GM21825 (cell line): ENCODE measurements around the gene OR6B1.
"Not testable (repeated sequence)": the region's sequence is repeated elsewhere in the genome, so short reads cannot be mapped to it uniquely, and the experiment has no call there.

Experiments
- ATAC-seq: cut with Tn5 transposase; IDR thresholded peaks from one replicate; pipeline ENCODE4 v1.9.1; 2021; ENCODE audit warnings: mild to moderate bottlenecking, moderate library complexity; ENCODE audit not compliant: unreplicated experiment

Gene OR6B1

DNA sequence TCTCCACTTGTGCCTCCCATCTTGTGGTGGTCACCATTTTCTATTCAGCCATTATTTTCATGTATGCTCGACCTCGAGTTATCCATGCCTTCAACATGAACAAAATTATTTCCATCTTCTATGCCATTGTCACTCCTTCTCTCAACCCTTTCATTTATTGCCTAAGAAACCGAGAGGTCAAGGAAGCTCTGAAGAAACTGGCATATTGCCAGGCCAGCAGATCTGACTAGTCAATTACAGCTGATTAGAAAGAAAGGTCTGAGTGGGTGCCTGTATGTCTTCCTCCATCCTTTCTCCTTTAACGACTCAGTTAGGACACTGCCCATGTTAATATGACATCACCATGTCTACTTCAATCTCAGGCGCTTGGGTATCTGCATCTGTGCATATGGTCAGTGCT lies 4.6 kb downstream of the OR6B1 start:
- no peak for ATAC-seq

DNA sequence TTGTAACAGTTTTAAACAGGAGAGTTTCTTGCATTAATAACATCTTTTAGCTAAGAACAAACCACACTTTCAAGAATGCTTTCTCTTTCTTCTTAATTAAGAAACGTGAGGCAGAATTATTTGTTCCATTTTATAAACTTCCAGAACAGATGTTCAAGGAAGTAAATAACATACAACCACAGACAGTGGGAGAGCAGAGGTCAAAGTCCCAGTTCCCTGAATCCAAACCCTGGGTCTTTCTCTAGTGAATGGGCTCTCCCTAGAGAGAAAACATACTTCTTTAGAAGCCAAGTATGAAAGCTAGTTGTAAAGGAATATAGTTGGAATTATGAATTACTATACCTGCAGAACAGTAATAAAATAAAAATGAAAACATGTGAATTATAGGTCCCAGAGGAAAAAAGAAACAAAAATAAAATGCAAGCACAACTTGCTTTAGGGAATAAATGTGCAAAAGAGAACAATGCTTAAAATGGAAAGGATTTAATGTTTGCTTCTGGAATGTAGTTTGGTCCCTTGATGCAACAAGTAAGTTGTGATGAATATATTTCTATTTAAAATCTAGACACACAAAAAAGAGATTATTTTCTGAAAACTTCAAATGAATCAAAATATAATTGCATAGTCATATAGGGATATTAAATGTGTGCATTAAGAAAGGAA lies 6.0 kb downstream of the OR6B1 start:
- ATAC-seq: no peak

DNA sequence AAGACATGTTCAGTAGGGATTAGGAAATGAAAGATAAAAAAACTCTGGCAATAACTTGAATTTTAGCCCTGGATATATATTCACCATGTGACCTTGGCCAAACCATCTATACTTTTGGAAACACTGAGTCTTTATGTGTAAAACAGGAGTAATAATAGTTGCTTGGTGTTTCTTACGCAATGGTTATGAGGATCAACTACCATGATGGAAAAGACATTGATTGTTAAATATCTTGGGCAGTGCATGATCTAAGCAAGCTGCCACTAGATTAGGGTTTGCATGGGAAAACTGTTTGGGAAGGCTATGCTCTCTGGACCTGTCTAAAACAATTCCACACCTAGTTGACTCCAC lies 6.5 kb downstream of the OR6B1 start:
- ATAC-seq: no peak

DNA sequence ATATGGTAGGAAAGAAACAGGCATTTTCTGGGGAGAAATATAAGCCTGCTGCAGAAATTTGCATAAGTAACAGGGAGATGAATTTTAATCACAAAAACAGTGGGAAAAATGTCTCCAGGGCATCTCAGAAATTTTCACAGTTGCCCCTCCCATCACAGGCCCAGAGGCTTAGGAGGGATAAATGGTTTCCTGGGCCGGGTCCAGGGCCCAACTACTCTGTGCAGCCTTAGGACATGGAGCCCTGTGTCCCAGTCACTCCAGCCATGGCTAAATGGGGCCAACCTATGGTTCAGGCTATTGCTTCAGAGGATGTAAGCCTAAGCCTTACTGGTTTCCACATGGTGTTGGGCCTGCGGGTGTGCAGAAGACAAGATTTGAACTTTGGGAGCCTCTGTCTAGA lies 9.2 kb downstream of the OR6B1 start:
- no peak for ATAC-seq

DNA sequence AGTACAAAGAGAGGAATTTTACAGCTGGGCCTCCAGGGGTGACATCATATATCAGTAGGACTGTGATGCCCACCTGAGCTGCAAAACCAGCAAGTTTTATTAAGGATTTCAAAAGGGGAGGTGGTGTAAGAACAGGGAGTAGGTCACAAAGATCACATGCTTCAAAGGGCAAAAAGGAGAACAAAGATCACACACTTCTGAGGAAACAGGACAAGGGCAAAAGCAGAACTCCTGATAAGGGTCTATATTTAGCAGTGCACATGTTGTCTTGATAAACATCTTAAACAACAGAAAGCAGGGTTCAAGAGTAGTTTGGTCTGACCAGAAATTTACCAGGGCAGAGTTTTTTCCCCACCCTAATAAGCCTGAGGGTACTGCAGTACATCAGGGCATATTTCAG lies 9.9 kb downstream of the OR6B1 start:
- not testable (repeated sequence) for ATAC-seq

DNA sequence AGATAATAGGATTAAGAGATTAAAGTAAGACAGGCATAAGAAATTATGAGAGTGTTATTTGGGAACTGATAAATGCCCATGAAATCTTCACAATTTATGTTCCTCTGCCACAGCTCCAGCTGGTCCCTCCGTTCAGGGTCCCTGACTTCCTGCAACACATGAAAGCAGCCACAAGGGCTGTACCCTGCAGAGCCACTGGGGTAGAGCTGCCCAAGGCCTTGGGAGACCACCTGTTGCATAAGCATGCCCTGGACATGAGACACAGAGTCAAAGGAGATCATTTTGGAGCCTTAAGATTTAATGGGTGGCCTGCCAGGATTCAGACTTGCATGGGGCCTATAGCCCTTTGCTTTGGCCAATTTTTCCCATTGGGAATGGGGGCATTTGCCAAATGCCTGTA lies 10.7 kb downstream of the OR6B1 start:
- not testable (repeated sequence) for ATAC-seq

DNA sequence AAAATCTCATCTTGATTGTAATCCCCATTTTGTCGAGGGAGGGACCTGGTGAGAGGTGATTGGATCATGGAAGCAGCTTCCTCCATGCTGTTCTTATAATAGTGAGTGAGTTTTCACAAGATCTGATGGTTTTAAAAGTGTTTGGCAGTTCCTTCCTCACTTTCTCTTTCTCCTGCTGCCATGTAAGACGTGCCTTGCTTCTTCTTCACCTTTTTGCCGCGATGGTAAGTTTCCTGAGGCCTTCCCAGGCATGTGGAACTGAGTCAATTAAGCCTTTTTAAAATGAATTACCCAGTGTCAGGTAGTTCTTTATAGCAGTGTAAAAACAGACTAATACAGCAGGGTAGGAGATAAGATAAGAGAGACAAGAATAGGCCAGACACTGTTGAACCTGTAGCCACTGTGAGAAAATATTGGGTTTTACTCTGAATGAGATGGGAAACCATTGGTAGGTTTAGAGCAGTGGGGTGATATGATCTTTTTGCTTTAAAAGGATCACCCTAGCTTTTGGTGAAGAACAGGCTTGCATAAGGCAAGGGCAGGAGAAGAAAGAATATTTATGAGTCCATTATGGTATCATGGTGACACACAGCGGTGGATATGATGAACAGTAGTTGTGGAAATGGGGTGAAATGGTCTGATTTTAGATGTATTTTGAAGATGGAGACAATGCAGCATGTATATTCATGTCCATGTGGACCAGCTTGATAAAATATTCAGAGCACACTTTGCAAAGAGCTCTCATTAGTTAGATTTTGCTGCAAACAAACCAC lies 11.5 kb downstream of the OR6B1 start:
- no peak for ATAC-seq

DNA sequence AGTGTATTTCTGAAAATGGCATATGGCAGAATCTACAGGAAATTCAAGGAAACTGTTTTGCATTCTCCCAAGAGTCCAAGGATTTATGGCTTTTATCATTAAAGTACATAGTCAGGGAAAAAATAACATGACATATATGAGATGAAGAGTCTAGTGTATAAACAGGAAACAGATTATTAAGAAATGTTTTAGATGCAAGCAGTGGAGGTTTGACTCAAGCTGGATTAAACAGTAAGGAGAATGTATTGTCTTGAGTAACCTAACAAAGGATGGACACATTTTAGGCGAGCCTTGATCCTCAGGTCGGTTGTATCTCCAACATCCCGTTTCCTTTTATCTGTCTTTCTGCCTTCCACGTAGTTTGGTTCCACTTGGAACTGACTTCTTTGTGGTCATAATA lies 17.9 kb downstream of the OR6B1 start:
- no peak for ATAC-seq

DNA sequence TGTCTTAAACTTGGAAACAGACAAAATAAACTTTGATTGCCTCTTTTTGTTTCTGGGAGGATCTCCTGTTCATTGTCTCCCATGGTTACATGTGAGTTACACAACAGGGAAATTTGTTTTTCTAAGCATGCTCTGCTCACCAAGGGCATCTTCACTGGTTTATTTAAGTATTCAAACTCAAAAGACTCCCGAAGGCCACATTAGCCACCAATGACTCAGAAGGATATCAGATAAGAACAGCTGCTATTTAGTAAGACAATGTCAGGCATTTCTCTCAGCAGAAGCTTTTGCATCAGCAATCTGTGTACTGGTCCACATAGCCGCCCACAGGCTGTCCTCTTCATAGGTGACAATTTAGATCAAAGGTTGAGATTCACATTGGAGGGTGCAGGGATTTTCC lies 19.3 kb downstream of the OR6B1 start:
- no peak for ATAC-seq

DNA sequence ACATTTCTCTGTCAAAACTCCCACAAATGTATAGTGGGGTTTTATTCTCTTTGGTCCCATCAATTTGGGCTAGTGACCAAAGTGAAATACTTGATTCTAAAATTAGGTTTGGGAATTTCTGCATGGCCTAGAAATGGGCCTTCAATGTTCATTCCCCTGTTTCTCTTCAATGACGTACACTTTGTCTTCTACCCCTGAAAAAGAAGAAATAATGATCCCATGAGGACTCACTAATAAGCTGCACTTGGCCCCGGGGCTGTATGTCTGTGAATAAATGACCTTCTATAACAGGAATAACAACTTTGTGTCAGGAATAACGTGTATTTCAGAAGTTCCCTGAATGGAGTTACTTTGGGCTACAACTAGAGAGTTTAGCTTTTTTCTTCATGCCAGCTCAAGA lies 20.2 kb downstream of the OR6B1 start:
- ATAC-seq: no peak

DNA sequence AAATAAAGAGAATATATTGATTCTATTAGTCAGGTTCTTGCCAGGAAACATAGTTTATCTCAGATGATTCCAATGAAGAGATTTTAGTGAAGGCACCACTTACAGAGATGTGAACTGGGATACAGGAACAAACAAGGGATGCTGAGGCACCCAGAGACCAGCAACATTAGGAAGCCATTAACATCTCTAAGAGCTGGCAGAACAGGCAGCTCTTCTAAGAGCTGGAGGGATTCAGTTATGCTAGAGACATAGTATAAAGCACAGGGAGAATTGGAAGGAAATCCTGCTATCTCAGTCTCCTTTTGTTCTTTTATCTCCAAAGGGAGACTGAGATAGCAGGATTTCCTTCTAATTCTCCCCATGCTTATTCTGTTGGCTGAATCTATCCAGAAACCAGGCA lies 22.0 kb downstream of the OR6B1 start:
- ATAC-seq: no peak

DNA sequence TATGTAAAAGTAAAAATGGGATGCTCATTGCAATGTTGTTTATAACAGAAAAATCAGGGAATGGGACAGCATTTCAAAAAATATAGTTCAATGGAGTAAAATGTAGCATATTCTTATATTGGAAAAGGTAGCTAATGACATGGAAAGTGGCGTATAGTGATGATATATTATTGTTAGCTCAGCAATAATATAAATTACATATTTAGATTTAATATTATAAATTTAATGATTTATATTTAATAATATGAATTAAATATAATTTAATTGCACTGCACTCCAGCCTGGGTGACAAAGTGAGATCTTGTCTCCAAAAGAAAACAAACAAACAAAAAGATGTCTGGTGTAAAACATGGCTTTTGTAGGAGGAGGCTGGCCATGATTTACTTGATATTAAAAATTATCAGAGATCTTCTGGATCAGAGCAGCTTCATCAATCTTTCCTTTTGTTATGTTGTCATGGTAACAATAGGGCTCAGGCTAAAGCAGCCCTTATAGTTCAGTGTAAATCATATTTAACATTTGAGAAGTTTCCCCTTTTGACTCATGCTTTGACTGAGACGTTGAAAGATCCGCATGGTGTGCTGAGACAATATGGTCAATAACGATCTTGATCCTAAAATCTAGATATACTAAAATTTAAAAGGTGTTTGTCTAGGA lies 23.2 kb downstream of the OR6B1 start:
- ATAC-seq: no peak

DNA sequence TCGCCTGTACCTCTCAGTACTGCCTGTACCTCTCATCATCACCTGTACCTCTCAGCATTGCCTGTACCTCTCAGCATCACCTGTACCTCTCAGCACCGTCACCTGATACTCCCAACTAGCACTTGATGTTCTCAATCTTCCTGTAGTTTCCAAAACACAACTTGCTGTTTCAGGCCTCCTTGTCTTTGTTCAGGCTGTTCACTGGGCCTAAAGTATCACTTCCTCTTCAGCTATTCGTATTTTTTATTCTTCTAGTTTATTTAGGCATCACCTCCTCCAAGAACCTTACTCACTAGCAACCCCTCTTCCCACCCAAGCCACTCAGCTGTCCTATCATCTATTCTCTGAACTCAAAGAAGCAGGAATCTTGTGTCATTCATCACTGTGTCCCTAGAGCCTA lies 24.1 kb downstream of the OR6B1 start:
- no peak for ATAC-seq

DNA sequence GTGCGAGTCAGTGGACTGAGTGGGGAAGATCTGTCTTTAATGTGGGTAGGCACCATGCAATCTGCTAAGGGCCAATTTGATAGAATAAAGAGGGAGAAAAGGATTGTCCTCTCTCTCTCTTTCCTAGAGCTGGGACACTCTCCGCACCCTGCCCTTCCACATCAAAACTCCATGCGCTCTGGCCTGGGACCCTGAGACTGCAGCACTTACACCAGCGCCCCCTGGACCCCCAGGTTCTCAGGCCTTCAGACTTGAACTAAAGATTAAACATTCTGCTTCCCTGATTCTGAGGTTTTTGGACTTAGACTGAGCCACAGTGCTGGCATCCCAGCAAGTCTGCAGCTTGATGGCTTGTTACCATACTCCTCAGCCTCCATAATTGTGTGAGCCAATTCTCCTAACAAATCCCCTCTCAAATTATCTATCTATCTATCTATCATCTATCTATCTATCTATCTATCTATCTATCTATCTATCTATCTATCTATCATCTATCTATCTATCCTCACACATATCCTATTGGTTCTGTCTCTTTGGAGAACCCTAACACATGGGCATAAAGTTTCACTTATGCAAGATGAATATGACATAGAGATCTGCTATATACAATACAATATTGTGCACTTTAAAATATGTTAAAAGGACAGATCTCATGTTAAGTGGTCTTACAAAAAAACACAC lies 26.2 kb downstream of the OR6B1 start:
- ATAC-seq: no peak

DNA sequence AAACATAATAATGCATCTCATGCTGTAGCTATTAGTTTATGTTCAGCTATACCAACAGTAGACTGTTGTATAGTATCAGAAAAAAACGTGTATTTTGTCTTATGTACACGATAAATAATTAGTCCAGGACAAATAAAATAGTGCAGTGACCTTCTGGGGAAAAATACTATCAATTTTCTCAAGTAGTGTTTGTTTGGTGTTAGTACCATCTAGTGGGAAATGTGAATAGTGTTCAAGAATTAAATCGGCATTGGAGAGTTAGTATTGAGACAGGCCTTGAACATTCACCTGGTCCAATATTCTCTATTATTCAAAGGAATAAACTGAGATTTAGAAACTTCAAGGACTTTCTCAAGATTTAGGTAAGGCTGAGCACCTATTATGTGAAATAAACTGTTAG lies 26.9 kb downstream of the OR6B1 start:
- no peak for ATAC-seq

DNA sequence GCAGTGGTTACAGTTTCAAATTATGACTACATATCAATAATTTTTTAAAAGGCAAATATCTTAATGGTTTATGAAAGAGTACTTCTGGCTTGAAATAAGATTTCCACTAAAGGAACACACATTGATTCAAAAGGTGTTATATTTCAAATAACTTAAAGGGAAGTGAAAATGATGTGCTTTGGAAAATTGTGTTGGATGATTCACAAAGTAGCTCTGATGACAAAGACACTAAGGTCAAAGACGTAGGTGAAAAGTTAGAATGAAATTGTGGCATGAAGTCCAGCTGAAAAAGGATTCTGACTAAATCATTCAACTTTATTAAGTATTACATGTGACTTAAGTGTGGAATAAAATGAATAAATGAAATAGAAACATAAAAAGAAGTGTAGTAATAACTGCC lies 27.9 kb downstream of the OR6B1 start:
- ATAC-seq: no peak

DNA sequence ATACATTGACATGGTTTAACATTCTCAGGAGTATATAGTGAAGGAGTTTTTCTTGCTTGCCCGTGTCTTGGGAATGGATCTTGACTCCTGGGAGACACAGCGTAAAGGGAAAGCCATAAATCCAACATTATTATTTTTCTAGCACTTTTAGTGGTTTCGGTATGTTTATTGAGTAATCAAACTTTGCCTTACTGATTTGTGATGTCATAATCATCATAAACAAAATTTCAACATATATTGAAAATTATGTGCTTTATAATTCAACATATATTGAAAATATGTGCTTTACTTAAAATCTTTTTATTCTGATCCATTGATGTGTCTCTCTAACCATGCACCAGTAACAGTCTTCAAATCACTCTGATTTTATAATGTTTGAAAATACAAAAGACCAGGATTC lies 28.4 kb downstream of the OR6B1 start:
- no peak for ATAC-seq

DNA sequence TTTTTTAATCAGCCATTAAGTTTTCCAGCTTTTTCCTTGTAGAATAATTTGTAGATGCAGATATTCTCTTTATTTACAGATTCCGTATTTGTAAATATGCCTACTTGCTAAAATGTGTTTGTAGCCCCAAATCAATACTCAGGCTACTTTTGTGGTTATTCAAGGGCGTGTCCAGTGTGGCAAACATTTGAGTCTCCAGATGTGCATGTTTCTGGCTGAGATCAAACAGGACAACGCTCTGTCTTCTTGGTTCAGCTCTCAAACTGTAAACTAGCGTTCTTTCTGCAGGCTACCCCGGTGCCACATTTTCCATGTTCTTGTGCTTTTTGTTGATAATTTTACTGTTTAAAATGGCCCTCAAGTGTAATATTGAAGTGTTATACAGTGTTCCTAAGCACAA lies 32.4 kb downstream of the OR6B1 start:
- no peak for ATAC-seq

DNA sequence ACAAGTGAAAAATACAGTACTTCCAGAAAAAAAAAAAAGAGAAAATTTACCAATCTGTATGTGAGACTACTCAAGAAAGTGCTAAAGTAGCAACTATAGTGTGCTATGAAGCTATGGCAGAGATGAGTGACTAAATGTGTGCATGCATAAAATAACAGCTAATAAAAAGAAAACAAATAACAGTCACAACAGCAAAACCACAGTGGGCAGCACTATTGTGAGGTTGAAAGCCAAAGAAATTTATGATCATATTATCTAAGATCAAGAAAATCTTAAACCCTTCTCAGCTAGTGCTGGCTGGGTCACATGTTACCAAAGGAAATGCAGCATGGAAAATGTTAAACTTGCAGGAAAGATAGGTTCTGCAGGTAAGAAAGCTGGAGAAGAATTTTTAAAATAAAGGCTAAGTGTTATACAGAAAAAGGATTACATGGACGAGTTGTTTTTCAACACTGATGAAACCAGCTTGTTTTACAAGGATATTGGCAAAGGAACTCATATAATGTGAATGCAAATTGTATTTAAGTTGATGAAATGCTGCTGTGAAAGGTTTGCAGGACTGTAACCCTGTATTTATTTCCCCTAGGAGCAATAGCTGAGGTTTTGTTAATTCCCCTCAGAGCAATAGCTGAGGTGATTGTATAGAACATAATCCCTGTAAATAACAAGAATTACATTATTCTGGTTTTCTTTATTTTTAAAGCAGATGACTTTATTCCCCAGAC lies 33.0 kb downstream of the OR6B1 start:
- no peak for ATAC-seq

DNA sequence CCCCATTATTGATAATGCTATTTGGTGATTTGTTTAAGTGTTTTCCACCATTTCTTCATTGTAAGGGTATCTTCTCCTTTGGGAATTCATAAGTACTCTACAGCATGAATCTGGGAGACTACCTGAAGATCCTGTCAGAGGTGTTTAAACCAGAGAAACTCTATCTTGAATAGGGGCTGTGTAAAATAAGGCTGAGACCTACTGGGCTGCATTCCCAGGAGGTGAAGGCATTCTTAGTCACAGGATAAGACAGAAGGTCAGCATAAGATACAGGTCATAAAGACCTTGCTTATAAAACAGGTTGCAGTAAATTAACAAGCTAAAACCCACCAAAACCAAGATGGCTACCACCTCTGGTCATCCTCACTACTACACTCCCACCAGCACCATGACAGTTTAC lies 35.3 kb downstream of the OR6B1 start:
- ATAC-seq: no peak

DNA sequence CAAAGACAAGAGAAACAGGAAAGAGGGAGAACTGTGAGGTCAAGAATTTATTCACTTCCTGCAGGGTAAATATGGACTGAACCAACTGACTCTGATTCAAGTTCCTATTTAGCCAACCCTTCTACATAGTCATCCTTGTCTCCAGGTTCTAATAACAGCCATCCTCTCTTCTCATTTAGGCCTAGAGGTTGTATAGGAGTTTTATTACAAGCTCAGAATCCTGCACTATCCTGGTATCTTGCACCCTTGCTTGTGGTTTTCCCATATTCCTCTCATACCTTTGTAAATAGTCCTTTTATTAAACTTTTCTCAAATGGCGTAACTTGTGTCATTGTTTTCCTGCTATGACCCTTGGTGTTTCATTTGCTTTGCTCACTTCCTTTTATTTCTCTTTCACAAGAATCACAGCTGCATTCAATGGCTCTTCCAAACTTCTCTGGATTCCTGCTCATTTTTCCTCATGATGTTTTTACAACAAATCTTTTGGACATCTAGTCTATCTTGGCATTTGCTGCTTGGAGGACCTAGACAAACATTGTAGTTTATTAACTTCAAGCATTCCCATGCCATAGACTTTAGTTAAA lies 36.3 kb downstream of the OR6B1 start:
- no peak for ATAC-seq
